IPS-18a (cell line): ENCODE measurements around the gene SARS1.

Source experiments
- H3K27ac ChIP-seq: one replicate; pipeline ENCODE4 v1.5.1; 2013; ENCODE audit warnings: low read length
- H3K27me3 ChIP-seq: one replicate; pipeline ENCODE4 v1.6.1; 2013; ENCODE audit warnings: mild to moderate bottlenecking, low read length; ENCODE audit not compliant: control insufficient read depth, insufficient read depth
- H3K36me3 ChIP-seq: one replicate; pipeline ENCODE4 v1.6.1; 2013; ENCODE audit warnings: low read depth, low read length; ENCODE audit not compliant: control insufficient read depth
- H3K4me1 ChIP-seq: one replicate; pipeline ENCODE4 v1.6.1; 2013; ENCODE audit warnings: low read depth, low read length; ENCODE audit not compliant: control insufficient read depth
- H3K4me3 ChIP-seq: one replicate; pipeline ENCODE4 v1.5.1; 2013; ENCODE audit warnings: low read length
- H3K9ac ChIP-seq: one replicate; pipeline ENCODE4 v1.6.1; 2013; ENCODE audit warnings: mild to moderate bottlenecking, low read length, moderate library complexity
- H3K9me3 ChIP-seq: one replicate; pipeline ENCODE4 v1.6.1; 2013; ENCODE audit warnings: low read depth, low read length; ENCODE audit not compliant: control insufficient read depth

The SARS1 gene

GRCh38 chr1:109261578-109261977 is 47.9 kb downstream of the SARS1 start:
- H3K9ac ChIP-seq, result no peak overlapping the region
- no peak overlapping the region for H3K4me3 ChIP-seq
- H3K4me1 ChIP-seq, result peaks cover 3% of the 10 kb centered on the region
- H3K9me3 ChIP-seq, result no peaks in the 10 kb centered on the region
- no peak overlapping the region for H3K27ac ChIP-seq
- H3K36me3 ChIP-seq, result peaks cover 22% of the 10 kb centered on the region
- no peaks in the 10 kb centered on the region for H3K27me3 ChIP-seq

GRCh38 chr1:109262231-109263055 is 48.7 kb downstream of the SARS1 start:
- H3K4me1 ChIP-seq, result peaks cover 3% of the 10 kb centered on the region
- H3K27ac ChIP-seq, result no peak overlapping the region
- H3K9ac ChIP-seq, result no peak overlapping the region
- H3K36me3 ChIP-seq, result peaks cover 23% of the 10 kb centered on the region
- no peak overlapping the region for H3K4me3 ChIP-seq
- H3K27me3 ChIP-seq, result no peaks in the 10 kb centered on the region
- no peaks in the 10 kb centered on the region for H3K9me3 ChIP-seq

GRCh38 chr1:109263234-109263596 is 49.5 kb downstream of the SARS1 start:
- Histone ChIP-seq H3K36me3 (peaks cover 28% of the 10 kb centered on the region), H3K9ac (no peak overlapping the region), H3K4me3 (no peak overlapping the region), H3K27me3 (no peaks in the 10 kb centered on the region), H3K9me3 (no peaks in the 10 kb centered on the region), H3K27ac (no peak overlapping the region), H3K4me1 (peaks cover 3% of the 10 kb centered on the region)

- peaks cover 31% of the 10 kb centered on the region for H3K36me3 ChIP-seq
Measured at GRCh38 chr1:109263597-109264378, 50.1 kb downstream of the SARS1 start.

GRCh38 chr1:109264379-109264755 is 50.6 kb downstream of the SARS1 start:
- peaks cover 3% of the 10 kb centered on the region for H3K4me1 ChIP-seq
- no peaks in the 10 kb centered on the region for H3K9me3 ChIP-seq
- no peaks in the 10 kb centered on the region for H3K27me3 ChIP-seq
- no peak overlapping the region for H3K4me3 ChIP-seq
- H3K27ac ChIP-seq, result no peak overlapping the region
- H3K36me3 ChIP-seq, result peaks cover 33% of the 10 kb centered on the region
- H3K9ac ChIP-seq, result no peak overlapping the region

More at GRCh38 chr1:109263597-109264378, 50.1 kb downstream of the SARS1 start:
- Histone ChIP-seq H3K9me3 (no peaks in the 10 kb centered on the region), H3K27me3 (no peaks in the 10 kb centered on the region), H3K4me1 (peaks cover 3% of the 10 kb centered on the region), H3K27ac (no peak overlapping the region), H3K9ac (no peak overlapping the region), H3K4me3 (no peak overlapping the region)

GRCh38 chr1:109265016-109265415 is 51.3 kb downstream of the SARS1 start:
- peaks cover 37% of the 10 kb centered on the region for H3K36me3 ChIP-seq

GRCh38 chr1:109265741-109266330 is 52.1 kb downstream of the SARS1 start:
- H3K9ac ChIP-seq, result no peak overlapping the region

More at GRCh38 chr1:109265016-109265415, 51.3 kb downstream of the SARS1 start:
- Histone ChIP-seq H3K9ac (no peak overlapping the region), H3K9me3 (no peaks in the 10 kb centered on the region), H3K27ac (no peak overlapping the region), H3K27me3 (no peaks in the 10 kb centered on the region), H3K4me1 (peaks cover 3% of the 10 kb centered on the region), H3K4me3 (no peak overlapping the region)

GRCh38 chr1:109266965-109267364 is 53.2 kb downstream of the SARS1 start:
- Histone ChIP-seq H3K36me3 (peaks cover 37% of the 10 kb centered on the region), H3K9me3 (no peaks in the 10 kb centered on the region), H3K4me3 (no peak overlapping the region), H3K4me1 (no peaks in the 10 kb centered on the region), H3K27me3 (no peaks in the 10 kb centered on the region), H3K27ac (no peak overlapping the region), H3K9ac (no peak overlapping the region)

More at GRCh38 chr1:109265741-109266330, 52.1 kb downstream of the SARS1 start:
- Histone ChIP-seq H3K27ac (no peak overlapping the region), H3K9me3 (no peaks in the 10 kb centered on the region), H3K27me3 (no peaks in the 10 kb centered on the region), H3K4me1 (no peaks in the 10 kb centered on the region), H3K36me3 (peaks cover 40% of the 10 kb centered on the region), H3K4me3 (no peak overlapping the region)

- H3K9ac ChIP-seq, result no peak overlapping the region
- H3K4me1 ChIP-seq, result no peaks in the 10 kb centered on the region
- no peaks in the 10 kb centered on the region for H3K9me3 ChIP-seq
- H3K36me3 ChIP-seq, result peaks cover 38% of the 10 kb centered on the region
- H3K27me3 ChIP-seq, result no peaks in the 10 kb centered on the region
- H3K27ac ChIP-seq, result no peak overlapping the region
- no peak overlapping the region for H3K4me3 ChIP-seq
Measured at GRCh38 chr1:109267743-109268300, 54.1 kb downstream of the SARS1 start.

- Histone ChIP-seq H3K27ac (no peak overlapping the region), H3K4me1 (no peaks in the 10 kb centered on the region), H3K9me3 (no peaks in the 10 kb centered on the region), H3K27me3 (no peaks in the 10 kb centered on the region), H3K9ac (no peak overlapping the region), H3K36me3 (peaks cover 39% of the 10 kb centered on the region), H3K4me3 (no peak overlapping the region)
Measured at GRCh38 chr1:109268431-109269211, 54.9 kb downstream of the SARS1 start.
